ENCODE measurements around the gene C4orf51.

C4orf51 gene

DNA sequence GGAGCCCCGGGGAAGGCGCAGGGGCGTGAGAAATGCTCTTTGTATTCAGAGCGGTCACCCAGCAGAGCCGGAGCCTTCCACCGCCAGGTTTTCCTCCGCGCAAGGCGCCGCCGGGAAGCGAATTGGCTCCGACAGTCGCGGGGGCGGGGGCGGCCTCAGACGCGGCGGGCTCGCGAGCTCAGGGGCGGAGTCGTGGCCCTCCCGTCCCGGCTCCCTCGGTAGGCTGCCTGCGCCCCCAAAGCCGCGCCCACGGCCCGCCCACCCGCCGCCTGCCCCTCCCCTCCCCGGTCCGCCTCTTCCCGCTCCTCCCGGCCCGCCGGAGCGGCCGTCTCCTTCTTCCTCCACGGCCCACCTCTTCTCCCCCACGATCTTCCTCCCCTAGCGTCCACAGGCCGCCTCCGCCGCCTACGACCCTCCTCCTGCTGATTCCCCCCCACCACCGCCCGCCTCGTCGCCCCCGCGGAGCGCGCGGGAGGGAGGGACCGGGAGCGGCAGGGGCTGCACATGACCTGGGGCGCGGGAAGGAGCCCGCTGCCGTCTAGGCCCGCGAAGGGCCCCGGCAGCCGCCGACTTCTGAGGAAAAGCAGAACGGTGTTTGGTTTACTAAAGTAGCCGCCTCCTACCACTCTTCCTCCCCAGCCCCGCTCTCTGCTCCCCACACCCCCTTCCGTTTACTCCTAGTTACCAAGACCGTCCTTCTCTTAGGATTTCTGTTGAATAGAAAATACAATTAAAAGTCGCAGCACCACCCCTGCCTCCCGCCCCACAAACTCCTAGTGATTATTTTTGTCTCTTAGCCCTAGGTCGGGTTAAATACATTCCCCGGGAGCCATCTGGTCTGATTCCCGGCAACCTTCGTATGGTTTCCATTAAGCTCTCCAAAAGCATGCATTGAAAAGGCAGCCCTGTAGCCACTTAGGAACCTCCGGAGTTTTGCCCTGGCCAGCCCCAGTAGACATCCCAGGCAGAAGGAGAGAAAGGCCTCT, 53.2 kb downstream of the C4orf51 start:
- DNase-seq (ENCODE audit: low read depth) = peak; percentile 98
- Histone ChIP-seq H3K4me1 (ENCODE audit: control insufficient read depth, insufficient read depth, low read length) (peaks cover 45% of the 10 kb centered on the region), H3K4me3 (ENCODE audit: low read length) (peak overlapping the region; percentile 76), H3K9me3 (ENCODE audit: control insufficient read depth, low read length) (no peaks in the 10 kb centered on the region), H3K27me3 (replicated peaks; ENCODE audit: control insufficient read depth, insufficient read depth, low read length) (no peaks in the 10 kb centered on the region), H3K9ac (ENCODE audit: low read length) (peak overlapping the region; percentile 86), H3K36me3 (ENCODE audit: control insufficient read depth, insufficient read depth, low read length, severe bottlenecking) (no peaks in the 10 kb centered on the region)

DNA sequence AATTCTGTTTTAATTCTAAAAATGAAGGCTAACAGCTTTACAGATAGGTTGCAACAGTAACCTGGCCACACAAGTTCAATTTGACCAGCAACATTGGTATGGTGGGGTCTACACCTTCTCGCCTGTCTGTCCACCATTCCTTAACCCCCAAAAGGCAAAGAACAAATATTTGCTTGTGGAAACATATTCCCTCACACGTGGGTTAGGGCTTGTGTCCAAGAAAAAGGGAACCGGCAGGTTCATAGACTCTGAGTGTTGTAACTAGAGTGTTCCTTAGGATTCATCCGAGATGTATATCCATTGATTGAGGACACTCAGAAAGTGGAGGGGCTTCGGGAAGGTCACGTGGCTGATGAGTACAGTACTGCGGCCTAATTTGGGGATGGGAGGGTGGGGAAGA, 54.1 kb downstream of the C4orf51 start:
- DNase-seq (ENCODE audit: low read depth) = peak; percentile 49
- peak overlapping the region; percentile 75 for H3K4me3 ChIP-seq (ENCODE audit: low read length)
- peak overlapping the region; percentile 86 for H3K9ac ChIP-seq (ENCODE audit: low read length)
- H3K27me3 ChIP-seq (replicated peaks; ENCODE audit: control insufficient read depth, insufficient read depth, low read length) = no peaks in the 10 kb centered on the region
- H3K36me3 ChIP-seq (ENCODE audit: control insufficient read depth, insufficient read depth, low read length, severe bottlenecking) = no peaks in the 10 kb centered on the region
- H3K4me1 ChIP-seq (ENCODE audit: control insufficient read depth, insufficient read depth, low read length) = peaks cover 45% of the 10 kb centered on the region
- H3K9me3 ChIP-seq (ENCODE audit: control insufficient read depth, low read length) = no peaks in the 10 kb centered on the region

DNA sequence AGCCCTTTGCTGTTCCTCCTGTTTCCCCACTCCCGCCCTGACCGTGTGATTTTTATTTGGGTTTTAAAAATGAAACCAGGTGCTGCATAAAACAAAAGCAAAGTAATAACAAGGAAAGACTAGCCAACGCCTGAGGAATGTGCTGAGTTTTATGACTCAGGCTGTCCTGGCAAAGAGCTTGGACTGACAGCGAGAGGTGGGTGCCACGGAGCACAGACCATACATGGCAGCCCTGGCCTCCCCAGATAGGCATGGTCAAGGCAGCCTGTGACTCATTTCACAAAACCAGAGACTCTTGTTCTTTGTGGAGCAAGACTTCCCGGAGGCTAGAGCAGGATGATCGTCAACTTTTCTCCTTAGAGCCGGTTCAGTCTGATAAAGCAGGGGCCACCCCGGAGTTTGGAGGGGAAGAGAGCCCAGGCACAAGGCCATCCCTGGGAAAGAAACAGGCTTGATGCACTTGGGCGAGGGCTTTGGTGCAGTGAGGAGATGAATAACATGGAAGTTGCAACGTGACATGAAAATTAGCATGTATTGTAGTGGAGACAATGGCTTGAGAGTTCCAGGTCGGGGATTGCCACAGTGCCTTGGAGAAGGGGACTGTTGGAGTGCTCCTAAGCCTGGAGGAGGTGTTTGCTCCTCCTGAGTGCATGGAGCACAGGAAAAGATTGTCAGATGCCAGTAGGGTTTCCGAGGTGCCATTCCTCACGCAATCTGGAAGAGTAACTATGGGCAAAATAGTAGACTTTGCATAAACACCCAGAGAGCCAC, 54.8 kb downstream of the C4orf51 start:
- peak; percentile 96 for DNase-seq (ENCODE audit: low read depth)
- H3K9me3 ChIP-seq (ENCODE audit: control insufficient read depth, low read length) = no peaks in the 10 kb centered on the region
- H3K4me1 ChIP-seq (ENCODE audit: control insufficient read depth, insufficient read depth, low read length) = peaks cover 45% of the 10 kb centered on the region
- H3K4me3 ChIP-seq (ENCODE audit: low read length) = peak overlapping the region; percentile 70
- H3K36me3 ChIP-seq (ENCODE audit: control insufficient read depth, insufficient read depth, low read length, severe bottlenecking) = no peaks in the 10 kb centered on the region
- H3K27me3 ChIP-seq (replicated peaks; ENCODE audit: control insufficient read depth, insufficient read depth, low read length) = no peaks in the 10 kb centered on the region
- H3K9ac ChIP-seq (ENCODE audit: low read length) = peak overlapping the region; percentile 86

DNA sequence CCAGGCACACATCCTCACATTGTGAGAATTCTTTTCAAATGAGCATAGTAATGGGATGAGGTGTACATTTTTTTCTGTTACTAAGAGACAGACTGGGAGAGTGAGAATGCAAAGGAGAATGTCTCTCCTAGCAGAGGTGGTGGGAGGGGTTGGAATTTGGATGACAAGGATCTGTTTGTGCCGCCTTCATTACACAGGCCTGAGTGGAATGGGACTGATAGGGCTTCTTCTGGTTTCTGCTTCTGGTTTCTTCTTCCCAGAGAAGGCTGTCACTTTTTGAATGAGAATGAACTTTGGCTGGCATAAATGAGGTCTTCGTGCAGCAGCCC, 55.4 kb downstream of the C4orf51 start:
- Histone ChIP-seq H3K4me1 (ENCODE audit: control insufficient read depth, insufficient read depth, low read length) (peaks cover 45% of the 10 kb centered on the region), H3K36me3 (ENCODE audit: control insufficient read depth, insufficient read depth, low read length, severe bottlenecking) (no peaks in the 10 kb centered on the region), H3K9me3 (ENCODE audit: control insufficient read depth, low read length) (no peaks in the 10 kb centered on the region), H3K9ac (ENCODE audit: low read length) (peak overlapping the region; percentile 86), H3K4me3 (ENCODE audit: low read length) (peak overlapping the region; percentile 70), H3K27me3 (replicated peaks; ENCODE audit: control insufficient read depth, insufficient read depth, low read length) (no peaks in the 10 kb centered on the region)
- DNase-seq (ENCODE audit: low read depth) = peak; percentile 86

DNA sequence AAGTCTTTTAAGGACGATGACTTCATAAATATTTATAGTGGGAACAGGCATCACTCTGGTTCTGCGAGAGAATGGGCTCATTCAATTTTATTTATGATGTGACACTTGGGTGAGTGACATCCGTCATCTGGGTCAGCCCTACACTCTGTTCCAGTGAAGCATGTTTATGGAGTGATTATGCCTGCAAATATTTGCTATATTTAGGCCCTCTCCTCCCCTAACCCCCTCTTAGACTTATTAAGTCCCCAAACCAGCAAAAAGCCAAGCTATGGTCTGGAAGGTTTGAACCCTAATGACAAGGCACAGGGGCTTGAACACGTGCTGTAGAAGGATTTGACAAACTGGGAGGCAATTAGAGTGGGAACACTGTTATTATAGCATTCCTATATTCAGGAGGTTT, 55.9 kb downstream of the C4orf51 start:
- no peaks in the 10 kb centered on the region for H3K9me3 ChIP-seq (ENCODE audit: control insufficient read depth, low read length)
- no peak for DNase-seq (ENCODE audit: low read depth)
- H3K27me3 ChIP-seq (replicated peaks; ENCODE audit: control insufficient read depth, insufficient read depth, low read length) = no peaks in the 10 kb centered on the region
- H3K36me3 ChIP-seq (ENCODE audit: control insufficient read depth, insufficient read depth, low read length, severe bottlenecking) = no peaks in the 10 kb centered on the region
- peaks cover 43% of the 10 kb centered on the region for H3K4me1 ChIP-seq (ENCODE audit: control insufficient read depth, insufficient read depth, low read length)
- H3K9ac ChIP-seq (ENCODE audit: low read length) = peak overlapping the region; percentile 55
- no peak overlapping the region for H3K4me3 ChIP-seq (ENCODE audit: low read length)

GRCh38 chr4:145736241-145736831, 56.4 kb downstream of the C4orf51 start:
- Histone ChIP-seq H3K27me3 (replicated peaks; ENCODE audit: control insufficient read depth, insufficient read depth, low read length) (no peaks in the 10 kb centered on the region), H3K4me3 (ENCODE audit: low read length) (no peak overlapping the region), H3K9me3 (ENCODE audit: control insufficient read depth, low read length) (no peaks in the 10 kb centered on the region), H3K36me3 (ENCODE audit: control insufficient read depth, insufficient read depth, low read length, severe bottlenecking) (no peaks in the 10 kb centered on the region), H3K4me1 (ENCODE audit: control insufficient read depth, insufficient read depth, low read length) (peaks cover 41% of the 10 kb centered on the region), H3K9ac (ENCODE audit: low read length) (peak overlapping the region; percentile 55)
- no peak for DNase-seq (ENCODE audit: low read depth)

GRCh38 chr4:145739845-145740244, 59.9 kb downstream of the C4orf51 start:
- H3K9ac ChIP-seq (ENCODE audit: low read length) = no peak overlapping the region
- H3K27me3 ChIP-seq (replicated peaks; ENCODE audit: control insufficient read depth, insufficient read depth, low read length) = no peaks in the 10 kb centered on the region
- no peak overlapping the region for H3K4me3 ChIP-seq (ENCODE audit: low read length)
- no peak for DNase-seq (ENCODE audit: low read depth)
- no peaks in the 10 kb centered on the region for H3K9me3 ChIP-seq (ENCODE audit: control insufficient read depth, low read length)
- no peaks in the 10 kb centered on the region for H3K36me3 ChIP-seq (ENCODE audit: control insufficient read depth, insufficient read depth, low read length, severe bottlenecking)
- H3K4me1 ChIP-seq (ENCODE audit: control insufficient read depth, insufficient read depth, low read length) = peaks cover 21% of the 10 kb centered on the region

- Histone ChIP-seq H3K27me3 (replicated peaks; ENCODE audit: control insufficient read depth, insufficient read depth, low read length) (no peaks in the 10 kb centered on the region), H3K36me3 (ENCODE audit: control insufficient read depth, insufficient read depth, low read length, severe bottlenecking) (no peaks in the 10 kb centered on the region), H3K4me3 (ENCODE audit: low read length) (no peak overlapping the region), H3K4me1 (ENCODE audit: control insufficient read depth, insufficient read depth, low read length) (peaks cover 12% of the 10 kb centered on the region), H3K9me3 (ENCODE audit: control insufficient read depth, low read length) (no peaks in the 10 kb centered on the region), H3K9ac (ENCODE audit: low read length) (no peak overlapping the region)
- DNase-seq (ENCODE audit: low read depth) = no peak
These were observed 60.9 kb downstream of the C4orf51 start for GRCh38 chr4:145740806-145741205.

- H3K4me1 ChIP-seq (ENCODE audit: control insufficient read depth, insufficient read depth, low read length) = no peaks in the 10 kb centered on the region
- no peaks in the 10 kb centered on the region for H3K9me3 ChIP-seq (ENCODE audit: control insufficient read depth, low read length)
- no peak overlapping the region for H3K9ac ChIP-seq (ENCODE audit: low read length)
- no peaks in the 10 kb centered on the region for H3K27me3 ChIP-seq (replicated peaks; ENCODE audit: control insufficient read depth, insufficient read depth, low read length)
- DNase-seq (ENCODE audit: low read depth) = no peak
- no peak overlapping the region for H3K4me3 ChIP-seq (ENCODE audit: low read length)
- H3K36me3 ChIP-seq (ENCODE audit: control insufficient read depth, insufficient read depth, low read length, severe bottlenecking) = no peaks in the 10 kb centered on the region
These were observed 63.7 kb downstream of the C4orf51 start for GRCh38 chr4:145743641-145744040.

GRCh38 chr4:145755802-145756201, 75.9 kb downstream of the C4orf51 start:
- H3K9me3 ChIP-seq (ENCODE audit: control insufficient read depth, low read length) = no peaks in the 10 kb centered on the region
- peaks cover 9% of the 10 kb centered on the region for H3K4me1 ChIP-seq (ENCODE audit: control insufficient read depth, insufficient read depth, low read length)
- H3K4me3 ChIP-seq (ENCODE audit: low read length) = no peak overlapping the region
- peaks cover 13% of the 10 kb centered on the region for H3K36me3 ChIP-seq (ENCODE audit: control insufficient read depth, insufficient read depth, low read length, severe bottlenecking)
- no peaks in the 10 kb centered on the region for H3K27me3 ChIP-seq (replicated peaks; ENCODE audit: control insufficient read depth, insufficient read depth, low read length)
- no peak for DNase-seq (ENCODE audit: low read depth)
- H3K9ac ChIP-seq (ENCODE audit: low read length) = no peak overlapping the region

DNA sequence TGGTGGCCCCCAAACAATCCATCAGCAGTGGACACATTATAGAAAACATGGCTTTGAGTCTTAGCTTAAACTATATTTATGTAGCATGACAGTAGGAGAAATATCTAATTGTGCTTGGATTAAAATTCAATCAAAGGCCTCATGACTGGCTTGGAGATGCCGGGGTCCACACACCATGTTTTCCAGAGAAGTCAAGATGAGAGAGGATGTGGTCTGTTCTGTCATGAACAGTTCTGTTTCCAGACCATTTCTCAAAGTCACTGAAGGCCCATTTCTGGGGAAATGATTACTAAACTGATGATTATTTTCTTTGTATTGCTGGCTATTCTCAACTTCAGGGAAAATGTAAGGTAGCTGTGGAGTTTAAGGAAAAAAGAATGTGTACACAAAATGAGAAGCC, 76.3 kb downstream of the C4orf51 start:
- Histone ChIP-seq H3K4me3 (ENCODE audit: low read length) (no peak overlapping the region), H3K36me3 (ENCODE audit: control insufficient read depth, insufficient read depth, low read length, severe bottlenecking) (peaks cover 17% of the 10 kb centered on the region), H3K27me3 (replicated peaks; ENCODE audit: control insufficient read depth, insufficient read depth, low read length) (no peaks in the 10 kb centered on the region), H3K4me1 (ENCODE audit: control insufficient read depth, insufficient read depth, low read length) (peaks cover 9% of the 10 kb centered on the region), H3K9ac (ENCODE audit: low read length) (no peak overlapping the region), H3K9me3 (ENCODE audit: control insufficient read depth, low read length) (no peaks in the 10 kb centered on the region)
- no peak for DNase-seq (ENCODE audit: low read depth)
